ENCODE results near the gene CDHR2. TPM values are rescaled to one million over a fixed set of nuclear protein-coding genes. Genes with fewer than 3 reads are reported as not detected.

CDHR2 gene
- total RNA-seq (2022) (7.8 and 13.3 TPM in 2 replicates), Bru-seq, nascent RNA (percentile 43 among the genes with signal in this experiment), BruChase-seq, experiment 1, labeled RNA remaining after a 6-hour chase (percentile 56 among the genes with signal in this experiment), BruChase-seq, experiment 2, labeled RNA remaining after a 2-hour chase (percentile 47 among the genes with signal in this experiment)
- long read RNA-seq, full-length matches to known transcripts: 2 of 5 reads
- long read RNA-seq, partial matches to known transcripts: 2 of 5 reads
- long read RNA-seq, other reads (novel, unspliced or antisense): 1 of 5 reads

GRCh38 chr5:176548967-176549444, at the start of gene CDHR2:
TSS of gene CDHR2 (plus strand) at chr5:176549342. CDS start at chr5:176565353, 16,011 bp downstream.
- CTCF ChIA-PET: interaction anchor here (1.1 to 1.8 kb wide), 2 partner anchors 12 to 102 kb away, joined by 3 to 8 read pairs; partner anchors contain the start of gene RNF44
- no peak for TF ChIP-seq CTCF (IDR thresholded peaks at IDR 0.05; ENCODE audit: unreplicated experiment)
- H3K27ac Mint-ChIP-seq (ENCODE audit: unreplicated experiment): peak within 1 kb of the TSS; percentile 89
- intact Hi-C loops (cut with micrococcal nuclease; ENCODE audit: unreplicated experiment): no loop called here
- H3K4me3 Mint-ChIP-seq (ENCODE audit: low read depth, unreplicated experiment): peak within 1 kb of the TSS; percentile 68
- no peaks in the 10 kb centered on the region for H3K27me3 Mint-ChIP-seq (ENCODE audit: unreplicated experiment)
- peaks cover 83% of the 10 kb centered on the region for H3K4me1 Mint-ChIP-seq (ENCODE audit: low read depth, unreplicated experiment)
- DNase-seq: peak; percentile 67
- BruUV-seq (replicated peaks): no TSS peak
- no peaks in the 10 kb centered on the region for H3K9me3 Mint-ChIP-seq (ENCODE audit: low read depth, unreplicated experiment)
- peaks cover 50% of the 10 kb centered on the region for H3K36me3 Mint-ChIP-seq (ENCODE audit: insufficient read depth, unreplicated experiment)

GRCh38 chr5:176500511-176500910, 48.6 kb upstream of the CDHR2 start:
- BruUV-seq (replicated peaks): no TSS peak
- H3K4me3 Mint-ChIP-seq (ENCODE audit: low read depth, unreplicated experiment): no peak overlapping the region

GRCh38 chr5:176501333-176501732, 47.8 kb upstream of the CDHR2 start:
- Mint-ChIP-seq H3K27ac (ENCODE audit: unreplicated experiment) (no peak overlapping the region), H3K4me3 (ENCODE audit: low read depth, unreplicated experiment) (no peak overlapping the region), H3K9me3 (ENCODE audit: low read depth, unreplicated experiment) (no peaks in the 10 kb centered on the region), H3K36me3 (ENCODE audit: insufficient read depth, unreplicated experiment) (peaks cover 67% of the 10 kb centered on the region), H3K4me1 (ENCODE audit: low read depth, unreplicated experiment) (no peaks in the 10 kb centered on the region), H3K27me3 (ENCODE audit: unreplicated experiment) (no peaks in the 10 kb centered on the region)
- intact Hi-C loops (cut with micrococcal nuclease; ENCODE audit: unreplicated experiment): no loop called here
- CTCF ChIA-PET: no interaction called here
- BruUV-seq (replicated peaks): no TSS peak
- TF ChIP-seq CTCF (IDR thresholded peaks at IDR 0.05; ENCODE audit: unreplicated experiment): no peak
- DNase-seq: no peak

More at GRCh38 chr5:176500511-176500910, 48.6 kb upstream of the CDHR2 start:
- DNase-seq: no peak
- peaks cover 69% of the 10 kb centered on the region for H3K36me3 Mint-ChIP-seq (ENCODE audit: insufficient read depth, unreplicated experiment)
- H3K9me3 Mint-ChIP-seq (ENCODE audit: low read depth, unreplicated experiment): no peaks in the 10 kb centered on the region
- no peak overlapping the region for H3K27ac Mint-ChIP-seq (ENCODE audit: unreplicated experiment)
- intact Hi-C loops (cut with micrococcal nuclease; ENCODE audit: unreplicated experiment): no loop called here
- no peaks in the 10 kb centered on the region for H3K27me3 Mint-ChIP-seq (ENCODE audit: unreplicated experiment)
- no peaks in the 10 kb centered on the region for H3K4me1 Mint-ChIP-seq (ENCODE audit: low read depth, unreplicated experiment)
- CTCF ChIA-PET: no interaction called here
- no peak for TF ChIP-seq CTCF (IDR thresholded peaks at IDR 0.05; ENCODE audit: unreplicated experiment)

- CTCF ChIA-PET: interaction anchor here (0.7 kb wide), 1 partner anchor 88 kb away, joined by 4 read pairs; no protein-coding TSS in a partner anchor
- no peak overlapping the region for H3K27ac Mint-ChIP-seq (ENCODE audit: unreplicated experiment)
Observed at GRCh38 chr5:176503496-176503895, 45.6 kb upstream of the CDHR2 start.

More at GRCh38 chr5:176503496-176503895, 45.6 kb upstream of the CDHR2 start:
- Mint-ChIP-seq H3K9me3 (ENCODE audit: low read depth, unreplicated experiment) (no peaks in the 10 kb centered on the region), H3K4me1 (ENCODE audit: low read depth, unreplicated experiment) (no peaks in the 10 kb centered on the region), H3K4me3 (ENCODE audit: low read depth, unreplicated experiment) (no peak overlapping the region), H3K36me3 (ENCODE audit: insufficient read depth, unreplicated experiment) (peaks cover 65% of the 10 kb centered on the region), H3K27me3 (ENCODE audit: unreplicated experiment) (no peaks in the 10 kb centered on the region)
- no peak for DNase-seq
- no peak for TF ChIP-seq CTCF (IDR thresholded peaks at IDR 0.05; ENCODE audit: unreplicated experiment)
- intact Hi-C loops (cut with micrococcal nuclease; ENCODE audit: unreplicated experiment): no loop called here
- BruUV-seq (replicated peaks): no TSS peak
